DMS 273 treated with DMSO at 0.1 percent for 48 hours (cell line): ENCODE results near the gene CHAF1A.

Source experiments
- DNase-seq: peaks from one replicate; lab custom pipeline; 2025; lab: John Stamatoyannopoulos, UW

CHAF1A gene

GRCh38 chr19:4441994-4442818 is 39.8 kb downstream of the CHAF1A start:
- no peak for DNase-seq

- DNase-seq = no peak
These were observed 40.3 kb downstream of the CHAF1A start for GRCh38 chr19:4442819-4443146.

- DNase-seq = no peak
These were observed 40.7 kb downstream of the CHAF1A start for GRCh38 chr19:4443188-4443587.

- DNase-seq = no peak
These were observed 41.7 kb downstream of the CHAF1A start for GRCh38 chr19:4443966-4444764.

GRCh38 chr19:4444765-4445741 is 42.6 kb downstream of the CHAF1A start:
- no peak for DNase-seq

GRCh38 chr19:4445963-4446703 is 43.7 kb downstream of the CHAF1A start:
- DNase-seq = no peak

GRCh38 chr19:4446704-4447200 is 44.3 kb downstream of the CHAF1A start:
- no peak for DNase-seq

GRCh38 chr19:4447327-4448146 is 45.1 kb downstream of the CHAF1A start:
- no peak for DNase-seq

- DNase-seq = no peak
These were observed 45.9 kb downstream of the CHAF1A start for GRCh38 chr19:4448147-4448985.

- DNase-seq = peak; percentile 94
These were observed 46.7 kb downstream of the CHAF1A start for GRCh38 chr19:4449022-4449638.

- peak; percentile 79 for DNase-seq
These were observed 47.2 kb downstream of the CHAF1A start for GRCh38 chr19:4449639-4450028.

- DNase-seq = no peak
These were observed 50.0 kb downstream of the CHAF1A start for GRCh38 chr19:4452230-4452990.

- DNase-seq = no peak
These were observed 51.1 kb downstream of the CHAF1A start for GRCh38 chr19:4453232-4454179.

GRCh38 chr19:4454747-4455718 is 52.6 kb downstream of the CHAF1A start:
- DNase-seq = no peak

GRCh38 chr19:4455719-4456475 is 53.5 kb downstream of the CHAF1A start:
- peak; percentile 52 for DNase-seq
